ENCODE measurements around the gene SPOUT1. TPM values are rescaled to one million over a fixed set of nuclear protein-coding genes. Genes with fewer than 3 reads are reported as not detected.

SPOUT1 gene
- total and polyA plus RNA-seq, 2 experiments from 2014 or later = 15.9 to 43.0 TPM

DNA sequence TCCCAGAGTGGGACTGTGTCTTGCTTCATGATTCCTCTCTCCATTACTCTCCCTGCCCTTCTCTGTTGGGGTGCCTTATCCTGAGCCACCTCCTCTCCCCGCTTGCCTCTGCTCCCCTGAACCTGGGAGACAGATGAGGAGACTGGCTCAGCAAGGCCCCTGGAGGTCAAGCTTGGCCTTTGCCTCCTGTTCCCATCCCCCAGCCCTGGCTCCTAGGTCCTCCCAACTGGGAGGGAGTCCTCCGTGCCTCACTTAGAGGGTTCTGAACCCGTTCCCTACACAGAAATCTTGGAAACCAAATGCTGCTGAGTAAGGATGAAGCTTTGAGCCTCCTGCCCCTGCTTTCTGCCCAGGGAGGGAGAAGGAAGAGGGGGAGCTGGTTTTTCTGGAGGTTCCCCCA is 21.1 kb downstream of the SPOUT1 start:
- Histone ChIP-seq H3K79me2 (ENCODE audit: insufficient read depth) (no peaks in the 10 kb centered on the region), H4K20me1 (ENCODE audit: insufficient read depth) (no peaks in the 10 kb centered on the region), H3K9me2 (ENCODE audit: insufficient read depth) (no peaks in the 10 kb centered on the region), H2AFZ (no peak overlapping the region), H3K4me3 (no peak overlapping the region), H3K27ac (no peak overlapping the region), H3K36me3 (ENCODE audit: low read depth) (peaks cover 4% of the 10 kb centered on the region; the same call in 1 of the 2 replicates), H3F3A (ENCODE audit: insufficient read depth) (no peaks in the 10 kb centered on the region), H3K9ac (no peak overlapping the region), H3K4me1 (ENCODE audit: insufficient read depth) (no peaks in the 10 kb centered on the region), H3K27me3 (replicated peaks; ENCODE audit: insufficient read depth) (no peaks in the 10 kb centered on the region), H3K9me3 (ENCODE audit: low read depth) (no peaks in the 10 kb centered on the region), H3K4me2 (ENCODE audit: unreplicated experiment) (no peak overlapping the region)
- 92 to 93% methylated on average over 3 of the region's 3 CpGs for WGBS, 2 experiments (ENCODE audit: low coverage in 1 of 2, low lambda C conversion rate in 2 of 2, missing lambda C conversion rate in 2 of 2)
- TF ChIP-seq EZH2 (IDR thresholded peaks at IDR 0.05; ENCODE audit: insufficient read depth, poor library complexity, severe bottlenecking) (no peak), EZH2phosphoT487 (IDR thresholded peaks at IDR 0.05; ENCODE audit: insufficient read depth, low read depth) (no peak)
- DNase-seq = no peak
- in situ Hi-C loops (cut with MboI) = no loop called here

DNA sequence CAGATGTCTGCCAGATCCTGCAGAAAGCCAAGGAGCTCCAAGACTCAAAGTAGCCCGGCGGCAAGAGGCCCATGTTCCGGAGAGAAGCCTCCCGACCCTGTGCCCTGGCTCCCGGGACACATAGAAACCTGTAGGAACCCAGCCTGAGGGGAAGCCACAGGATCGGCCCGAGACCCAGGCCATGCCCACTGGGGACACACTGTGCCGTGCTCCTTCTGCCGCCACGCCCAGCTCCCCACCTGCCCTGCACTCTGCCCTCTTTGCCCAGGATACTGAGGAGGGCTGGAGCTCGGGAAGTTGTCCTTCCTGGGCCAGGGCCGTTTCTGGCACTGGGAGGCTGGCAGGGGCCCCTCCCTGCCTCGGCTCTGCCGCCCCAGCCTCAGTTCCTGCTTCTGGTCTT is 21.8 kb downstream of the SPOUT1 start:
- Histone ChIP-seq H3F3A (ENCODE audit: insufficient read depth) (no peaks in the 10 kb centered on the region), H4K20me1 (ENCODE audit: insufficient read depth) (no peaks in the 10 kb centered on the region), H3K36me3 (ENCODE audit: low read depth) (peaks cover 4% of the 10 kb centered on the region; the same call in 1 of the 2 replicates), H3K27me3 (replicated peaks; ENCODE audit: insufficient read depth) (no peaks in the 10 kb centered on the region), H3K9me3 (ENCODE audit: low read depth) (no peaks in the 10 kb centered on the region), H3K79me2 (ENCODE audit: insufficient read depth) (no peaks in the 10 kb centered on the region), H3K9ac (no peak overlapping the region), H3K27ac (no peak overlapping the region), H3K9me2 (ENCODE audit: insufficient read depth) (no peaks in the 10 kb centered on the region), H3K4me1 (ENCODE audit: insufficient read depth) (no peaks in the 10 kb centered on the region), H3K4me3 (no peak overlapping the region), H3K4me2 (ENCODE audit: unreplicated experiment) (no peak overlapping the region), H2AFZ (no peak overlapping the region)
- no peak for DNase-seq
- TF ChIP-seq EZH2 (IDR thresholded peaks at IDR 0.05; ENCODE audit: insufficient read depth, poor library complexity, severe bottlenecking) (no peak), EZH2phosphoT487 (IDR thresholded peaks at IDR 0.05; ENCODE audit: insufficient read depth, low read depth) (no peak)
- WGBS, 2 experiments (ENCODE audit: low coverage in 1 of 2, low lambda C conversion rate in 2 of 2, missing lambda C conversion rate in 2 of 2) = 85 to 87% methylated on average over 13 of the region's 14 CpGs
- in situ Hi-C loops (cut with MboI) = no loop called here

DNA sequence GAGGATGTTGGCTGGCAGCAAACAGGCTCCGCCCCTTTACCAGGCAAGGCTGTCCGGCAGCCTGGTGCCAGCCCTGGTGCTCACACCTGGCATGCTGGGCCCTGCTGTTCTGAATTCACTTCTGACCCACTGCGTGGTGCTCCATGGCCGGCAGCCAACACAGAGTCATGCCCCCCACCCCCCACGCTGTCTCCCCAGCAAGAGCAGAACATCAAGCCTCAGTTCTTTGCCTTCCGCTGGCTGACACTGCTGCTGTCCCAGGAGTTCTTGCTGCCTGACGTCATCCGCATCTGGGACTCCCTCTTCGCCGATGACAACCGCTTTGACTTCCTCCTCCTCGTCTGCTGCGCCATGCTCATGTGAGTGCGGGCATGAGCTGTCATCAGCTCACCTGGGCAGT is 23.9 kb downstream of the SPOUT1 start:
- no peaks in the 10 kb centered on the region for H3K79me2 ChIP-seq (ENCODE audit: insufficient read depth)
- DNase-seq = no peak
- no peaks in the 10 kb centered on the region for H3K9me2 ChIP-seq (ENCODE audit: insufficient read depth)
- H3K4me2 ChIP-seq (ENCODE audit: unreplicated experiment) = no peak overlapping the region
- H3K9me3 ChIP-seq (ENCODE audit: low read depth) = no peaks in the 10 kb centered on the region
- no peaks in the 10 kb centered on the region for H3K27me3 ChIP-seq (replicated peaks; ENCODE audit: insufficient read depth)
- no peaks in the 10 kb centered on the region for H4K20me1 ChIP-seq (ENCODE audit: insufficient read depth)
- no peaks in the 10 kb centered on the region for H3F3A ChIP-seq (ENCODE audit: insufficient read depth)
- H2AFZ ChIP-seq = no peak overlapping the region
- no peaks in the 10 kb centered on the region for H3K4me1 ChIP-seq (ENCODE audit: insufficient read depth)
- H3K36me3 ChIP-seq (ENCODE audit: low read depth) = peaks cover 4% of the 10 kb centered on the region; the same call in 1 of the 2 replicates
- H3K9ac ChIP-seq = no peak overlapping the region
- WGBS, 2 experiments (ENCODE audit: low coverage in 1 of 2, low lambda C conversion rate in 2 of 2, missing lambda C conversion rate in 2 of 2) = 88 to 93% methylated on average over 14 of the region's 14 CpGs
- no peak overlapping the region for H3K4me3 ChIP-seq
- TF ChIP-seq EZH2phosphoT487 (IDR thresholded peaks at IDR 0.05; ENCODE audit: insufficient read depth, low read depth) (no peak), EZH2 (IDR thresholded peaks at IDR 0.05; ENCODE audit: insufficient read depth, poor library complexity, severe bottlenecking) (no peak)
- H3K27ac ChIP-seq = no peak overlapping the region
- in situ Hi-C loops (cut with MboI) = no loop called here

DNA sequence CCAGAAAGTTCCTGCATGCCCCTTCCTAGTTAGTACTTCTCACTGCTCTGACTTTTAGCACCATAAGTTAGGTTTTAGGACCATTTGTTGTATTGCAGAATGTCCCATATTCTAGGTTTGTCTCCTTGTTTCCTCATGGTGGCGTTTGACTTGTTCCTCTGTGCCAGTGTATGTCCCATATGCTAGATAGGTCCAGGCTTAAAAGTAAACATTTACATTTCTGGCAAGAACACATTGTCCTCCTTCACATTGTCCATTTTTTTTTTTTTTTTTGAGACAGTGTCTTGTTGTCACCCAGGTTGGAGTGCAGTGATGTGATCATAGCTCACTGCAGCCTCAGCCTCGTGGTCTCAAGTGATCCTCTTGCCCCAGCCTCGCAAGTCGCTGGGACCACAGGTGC is 27.1 kb downstream of the SPOUT1 start:
- Histone ChIP-seq H3K27ac (no peak overlapping the region), H3K9me2 (ENCODE audit: insufficient read depth) (no peaks in the 10 kb centered on the region), H3K9ac (no peak overlapping the region), H3K4me1 (ENCODE audit: insufficient read depth) (no peaks in the 10 kb centered on the region), H3K4me3 (no peak overlapping the region), H3K9me3 (ENCODE audit: low read depth) (no peaks in the 10 kb centered on the region), H4K20me1 (ENCODE audit: insufficient read depth) (no peaks in the 10 kb centered on the region), H2AFZ (no peak overlapping the region), H3K4me2 (ENCODE audit: unreplicated experiment) (no peak overlapping the region), H3K36me3 (ENCODE audit: low read depth) (peaks cover 4% of the 10 kb centered on the region; the same call in 1 of the 2 replicates), H3K79me2 (ENCODE audit: insufficient read depth) (no peaks in the 10 kb centered on the region), H3K27me3 (replicated peaks; ENCODE audit: insufficient read depth) (no peaks in the 10 kb centered on the region), H3F3A (ENCODE audit: insufficient read depth) (no peaks in the 10 kb centered on the region)
- no peak for DNase-seq
- 94 to 96% methylated on average over 4 of the region's 4 CpGs for WGBS, 2 experiments (ENCODE audit: low coverage in 1 of 2, low lambda C conversion rate in 2 of 2, missing lambda C conversion rate in 2 of 2)
- in situ Hi-C loops (cut with MboI) = no loop called here
- TF ChIP-seq EZH2 (IDR thresholded peaks at IDR 0.05; ENCODE audit: insufficient read depth, poor library complexity, severe bottlenecking) (no peak), EZH2phosphoT487 (IDR thresholded peaks at IDR 0.05; ENCODE audit: insufficient read depth, low read depth) (no peak)

DNA sequence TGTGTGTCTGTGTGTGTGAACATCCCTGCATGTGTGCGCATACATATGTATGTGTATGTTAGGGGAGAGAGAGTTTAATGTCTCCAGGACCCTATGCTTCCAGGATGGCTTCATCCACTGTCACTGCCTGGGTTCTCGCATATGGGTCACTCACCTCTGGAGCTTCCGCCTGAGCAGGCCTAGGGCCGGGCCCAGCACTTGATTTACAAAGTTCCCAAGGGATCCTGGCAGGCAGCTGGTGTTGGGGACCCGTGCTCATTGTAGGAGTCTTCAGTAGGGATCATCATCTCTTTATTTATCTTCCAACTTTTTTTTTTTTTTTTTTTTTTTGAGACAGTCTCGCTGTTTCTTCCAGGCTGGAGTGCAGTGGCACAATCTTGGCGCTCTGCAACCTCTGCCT is 29.5 kb downstream of the SPOUT1 start:
- Histone ChIP-seq H3K9ac (no peak overlapping the region), H4K20me1 (ENCODE audit: insufficient read depth) (no peaks in the 10 kb centered on the region), H3K4me3 (no peak overlapping the region), H3F3A (ENCODE audit: insufficient read depth) (no peaks in the 10 kb centered on the region), H2AFZ (no peak overlapping the region), H3K27ac (no peak overlapping the region), H3K79me2 (ENCODE audit: insufficient read depth) (0 out of 2 replicates have a peak, but pooled peaks cover 5% of the 10 kb centered on the region), H3K9me2 (ENCODE audit: insufficient read depth) (no peaks in the 10 kb centered on the region), H3K4me1 (ENCODE audit: insufficient read depth) (no peaks in the 10 kb centered on the region), H3K9me3 (ENCODE audit: low read depth) (no peaks in the 10 kb centered on the region), H3K27me3 (replicated peaks; ENCODE audit: insufficient read depth) (no peaks in the 10 kb centered on the region), H3K4me2 (ENCODE audit: unreplicated experiment) (no peak overlapping the region), H3K36me3 (ENCODE audit: low read depth) (no peaks in the 10 kb centered on the region; the same call in 1 of the 2 replicates)
- in situ Hi-C loops (cut with MboI) = no loop called here
- DNase-seq = no peak
- TF ChIP-seq EZH2phosphoT487 (IDR thresholded peaks at IDR 0.05; ENCODE audit: insufficient read depth, low read depth) (no peak), EZH2 (IDR thresholded peaks at IDR 0.05; ENCODE audit: insufficient read depth, poor library complexity, severe bottlenecking) (no peak)
- WGBS, 2 experiments (ENCODE audit: low coverage in 1 of 2, low lambda C conversion rate in 2 of 2, missing lambda C conversion rate in 2 of 2) = 88 to 93% methylated on average over 7 of the region's 7 CpGs

Measured in GM23248 (cell line).